ACC112 (cell line): ENCODE results near the gene HTRA3.

Experiments
- H2AFZ ChIP-seq: fragments of 200-600 bp; sonication (generic); one replicate; pipeline ENCODE4 v1.6.0; 2017; ENCODE audit warnings: antibody characterized with exemption, low read length; ENCODE audit not compliant: unreplicated experiment
- H3K27ac ChIP-seq: fragments of 200-600 bp; sonication (generic); 2 replicates; pipeline ENCODE4 v1.5.1; 2014; ENCODE audit warnings: low read depth, mild to moderate bottlenecking, antibody characterized with exemption, low read length, moderate library complexity
- H3K27me3 ChIP-seq: fragments of 200-600 bp; sonication (generic); 2 replicates; pipeline ENCODE4 v1.6.1; 2014; ENCODE audit warnings: mild to moderate bottlenecking, antibody characterized with exemption, low read length, moderate library complexity, mixed read lengths; ENCODE audit not compliant: insufficient read depth
- H3K36me3 ChIP-seq: fragments of 200-600 bp; sonication (generic); 2 replicates; pipeline ENCODE4 v1.6.1; 2016; ENCODE audit warnings: mild to moderate bottlenecking, antibody characterized with exemption, low read length, moderate library complexity, mixed read lengths; ENCODE audit not compliant: insufficient read depth
- H3K4me1 ChIP-seq: fragments of 200-600 bp; sonication (generic); one replicate; pipeline ENCODE4 v1.6.1; 2016; ENCODE audit warnings: low read length, mixed read lengths; ENCODE audit not compliant: insufficient read depth, unreplicated experiment, control insufficient read depth
- H3K4me3 ChIP-seq: fragments of 200-600 bp; sonication (generic); 2 replicates; pipeline ENCODE4 v1.5.1; 2014; ENCODE audit warnings: mild to moderate bottlenecking, low read depth, low read length
- H3K79me2 ChIP-seq: fragments of 200-600 bp; sonication (generic); one replicate; pipeline ENCODE4 v1.6.0; 2016; ENCODE audit warnings: low read length; ENCODE audit not compliant: control insufficient read depth, unreplicated experiment, insufficient read depth

Gene HTRA3

DNA sequence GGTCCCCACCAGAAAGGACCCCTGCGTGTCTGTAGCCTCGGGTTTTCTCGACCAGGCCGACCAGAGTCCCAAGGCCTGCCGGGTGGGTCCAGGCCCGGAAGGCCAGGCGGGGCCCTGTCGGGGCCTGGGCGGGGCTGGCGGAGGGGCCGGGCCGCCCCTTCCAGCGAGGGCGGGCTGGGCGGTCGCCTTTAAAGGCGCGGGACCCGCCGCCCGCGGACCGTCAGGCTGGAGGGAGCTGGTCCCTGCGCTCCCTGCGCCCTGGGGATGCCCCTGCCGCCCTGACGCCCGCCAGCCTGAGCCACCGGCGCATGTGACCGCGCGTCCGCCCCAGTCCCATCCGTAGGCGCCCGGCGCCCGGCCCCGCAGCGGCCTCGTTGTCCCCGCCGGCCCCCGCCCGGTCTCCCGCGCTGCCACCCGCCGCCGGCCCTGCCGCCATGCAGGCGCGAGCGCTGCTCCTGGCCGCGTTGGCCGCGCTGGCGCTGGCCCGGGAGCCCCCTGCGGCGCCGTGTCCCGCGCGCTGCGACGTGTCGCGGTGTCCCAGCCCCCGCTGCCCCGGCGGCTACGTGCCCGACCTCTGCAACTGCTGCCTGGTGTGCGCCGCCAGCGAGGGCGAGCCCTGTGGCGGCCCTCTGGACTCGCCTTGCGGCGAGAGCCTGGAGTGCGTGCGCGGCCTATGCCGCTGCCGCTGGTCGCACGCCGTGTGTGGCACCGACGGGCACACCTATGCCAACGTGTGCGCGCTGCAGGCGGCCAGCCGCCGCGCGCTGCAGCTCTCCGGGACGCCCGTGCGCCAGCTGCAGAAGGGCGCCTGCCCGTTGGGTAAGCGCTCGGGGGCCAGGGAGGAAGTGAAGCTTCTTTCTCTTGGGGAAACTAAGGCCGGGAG, at the start of gene HTRA3:
TSS of gene HTRA3 (plus strand) at position 220 of the 883 bp plus-strand sequence. CDS start at position 435, 215 bp downstream.
- Histone ChIP-seq H2AFZ (peak within 1 kb of the TSS; percentile 77), H3K4me1 (peaks cover 4% of the 10 kb centered on the region), H3K27ac (no peak within 1 kb of the TSS), H3K4me3 (peak within 1 kb of the TSS; percentile 78), H3K79me2 (no peaks in the 10 kb centered on the region), H3K36me3 (no peaks in the 10 kb centered on the region), H3K27me3 (peaks cover 15% of the 10 kb centered on the region)

DNA sequence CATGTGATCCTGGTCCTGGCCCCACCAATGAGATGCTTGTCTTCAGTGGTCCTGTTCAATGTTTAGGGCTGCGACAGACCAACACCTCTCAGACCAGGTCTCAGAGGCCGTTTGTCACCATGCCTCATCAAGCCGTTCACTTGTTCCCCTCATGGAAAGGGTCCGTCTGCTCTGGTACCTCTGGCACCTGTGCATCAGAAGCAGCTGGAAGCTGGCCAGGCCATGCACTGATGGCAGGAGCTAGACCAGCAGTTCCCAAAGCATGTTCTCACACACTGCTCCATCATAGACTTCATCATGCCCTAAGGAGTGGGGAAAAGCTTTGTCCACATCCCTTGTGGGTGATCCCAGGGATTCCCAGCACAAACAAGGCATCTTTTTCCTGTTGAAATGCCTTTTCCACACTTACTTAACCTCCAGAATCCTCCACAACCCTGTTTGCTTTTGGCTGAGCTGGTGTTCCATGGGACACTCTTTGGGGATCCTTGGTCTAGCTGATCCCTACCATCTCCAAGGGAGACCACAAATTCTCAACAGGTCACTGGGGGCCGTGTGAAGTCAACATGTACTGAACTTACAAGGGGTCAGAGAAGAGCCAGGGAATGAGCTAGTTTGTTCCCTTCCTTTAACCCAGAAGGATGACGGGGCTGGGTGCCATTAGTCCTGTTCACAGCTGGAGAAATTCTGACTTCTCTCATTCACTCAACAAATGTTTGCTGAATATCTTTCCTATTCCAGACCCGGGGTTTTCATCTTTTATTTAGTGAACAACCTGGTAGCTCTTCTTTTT, 48.7 kb upstream of the HTRA3 start:
- H3K36me3 ChIP-seq = no peaks in the 10 kb centered on the region; the same call in 1 of the 2 replicates
- no peaks in the 10 kb centered on the region for H3K27me3 ChIP-seq
- H3K4me3 ChIP-seq = no peak overlapping the region
- no peaks in the 10 kb centered on the region for H3K79me2 ChIP-seq
- H2AFZ ChIP-seq = no peak overlapping the region
- H3K27ac ChIP-seq = no peak overlapping the region
- no peaks in the 10 kb centered on the region for H3K4me1 ChIP-seq

DNA sequence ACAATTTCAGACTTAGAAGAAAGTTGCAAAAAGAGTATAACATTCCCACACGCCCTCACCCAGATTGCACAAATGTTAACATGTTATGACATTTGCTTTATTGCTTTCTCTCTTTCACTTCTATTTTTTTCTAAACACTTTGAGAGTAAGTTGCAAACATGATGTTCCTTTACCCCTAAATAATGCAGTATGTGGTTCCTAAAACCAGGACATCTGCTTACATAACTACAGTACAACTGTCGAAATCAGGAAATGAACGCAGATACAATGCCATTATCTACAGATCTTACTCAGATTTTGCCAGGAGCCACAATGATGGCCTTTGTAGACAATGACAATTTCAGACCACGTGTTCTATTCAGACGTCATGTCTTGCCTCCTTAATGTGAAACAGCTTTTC, 48.1 kb upstream of the HTRA3 start:
- no peak overlapping the region for H3K27ac ChIP-seq
- no peak overlapping the region for H3K4me3 ChIP-seq
- H3K4me1 ChIP-seq = no peaks in the 10 kb centered on the region
- H2AFZ ChIP-seq = no peak overlapping the region
- no peaks in the 10 kb centered on the region; the same call in 1 of the 2 replicates for H3K36me3 ChIP-seq
- no peaks in the 10 kb centered on the region for H3K27me3 ChIP-seq
- H3K79me2 ChIP-seq = no peaks in the 10 kb centered on the region

DNA sequence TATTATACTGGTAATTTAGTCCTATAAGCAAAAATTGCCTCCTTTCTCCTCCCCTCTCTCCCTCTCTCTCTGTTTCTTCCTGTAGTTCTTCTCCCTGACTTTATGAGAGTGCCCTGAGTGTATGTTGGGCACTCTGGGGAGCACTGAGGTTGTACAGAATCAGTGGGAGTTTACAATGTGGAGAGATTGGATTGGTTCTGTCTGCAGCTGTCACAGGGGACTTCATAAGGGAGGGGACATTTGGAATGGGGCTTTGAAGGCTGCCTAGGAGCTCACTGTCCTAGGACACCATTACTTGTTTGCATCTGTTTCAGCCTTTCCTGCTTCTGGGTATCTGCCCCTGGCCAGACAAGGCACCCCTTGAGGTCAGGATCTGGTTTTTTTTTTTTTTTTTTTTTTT, 47.6 kb upstream of the HTRA3 start:
- peak overlapping the region; percentile 37; the same call in 1 of the 2 replicates for H3K27ac ChIP-seq
- no peak overlapping the region for H2AFZ ChIP-seq
- H3K27me3 ChIP-seq = no peaks in the 10 kb centered on the region
- H3K36me3 ChIP-seq = no peaks in the 10 kb centered on the region; the same call in 1 of the 2 replicates
- H3K4me1 ChIP-seq = no peaks in the 10 kb centered on the region
- no peaks in the 10 kb centered on the region for H3K79me2 ChIP-seq
- H3K4me3 ChIP-seq = no peak overlapping the region

DNA sequence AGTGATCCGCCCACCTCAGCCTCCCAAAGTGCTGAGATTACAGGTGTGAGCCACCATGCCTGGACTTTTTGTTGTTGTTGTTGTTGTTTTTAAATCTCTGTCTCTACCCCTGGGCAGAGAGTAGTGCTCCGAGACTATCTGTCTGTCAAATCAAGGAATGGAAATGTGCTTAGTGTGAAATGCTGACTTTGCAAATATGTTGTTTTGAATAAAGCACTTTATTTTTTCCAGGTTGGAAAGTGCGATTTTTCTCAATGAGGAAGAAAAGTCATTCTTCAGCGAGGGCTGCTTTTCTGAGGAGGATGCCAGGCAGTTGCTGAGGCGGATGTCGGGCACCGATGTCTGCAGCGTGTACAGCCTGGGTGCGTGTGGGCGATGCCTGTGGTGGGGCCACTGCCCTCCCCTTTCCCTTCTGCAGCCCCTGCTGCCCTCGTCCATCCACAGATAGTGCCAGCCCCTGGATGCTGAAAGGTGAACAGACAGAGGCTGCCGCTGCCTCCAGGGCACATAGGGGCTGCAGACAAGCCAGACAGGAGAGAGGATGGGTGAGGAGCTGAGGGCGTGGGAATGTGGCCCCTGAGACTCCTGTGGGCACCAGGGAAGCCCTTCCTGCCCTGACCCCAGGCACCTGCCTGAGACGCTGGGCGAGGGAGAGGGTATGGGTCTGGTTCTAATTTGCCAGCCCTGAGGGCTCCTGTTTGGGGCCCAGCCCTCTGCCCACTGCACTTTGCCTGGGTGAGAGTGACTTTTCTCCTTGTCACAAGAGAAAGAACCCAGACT, 46.8 kb upstream of the HTRA3 start:
- no peak overlapping the region for H3K27ac ChIP-seq
- H3K4me3 ChIP-seq = no peak overlapping the region
- no peak overlapping the region for H2AFZ ChIP-seq
- H3K4me1 ChIP-seq = no peaks in the 10 kb centered on the region
- no peaks in the 10 kb centered on the region; the same call in 1 of the 2 replicates for H3K36me3 ChIP-seq
- H3K79me2 ChIP-seq = no peaks in the 10 kb centered on the region
- H3K27me3 ChIP-seq = no peaks in the 10 kb centered on the region

DNA sequence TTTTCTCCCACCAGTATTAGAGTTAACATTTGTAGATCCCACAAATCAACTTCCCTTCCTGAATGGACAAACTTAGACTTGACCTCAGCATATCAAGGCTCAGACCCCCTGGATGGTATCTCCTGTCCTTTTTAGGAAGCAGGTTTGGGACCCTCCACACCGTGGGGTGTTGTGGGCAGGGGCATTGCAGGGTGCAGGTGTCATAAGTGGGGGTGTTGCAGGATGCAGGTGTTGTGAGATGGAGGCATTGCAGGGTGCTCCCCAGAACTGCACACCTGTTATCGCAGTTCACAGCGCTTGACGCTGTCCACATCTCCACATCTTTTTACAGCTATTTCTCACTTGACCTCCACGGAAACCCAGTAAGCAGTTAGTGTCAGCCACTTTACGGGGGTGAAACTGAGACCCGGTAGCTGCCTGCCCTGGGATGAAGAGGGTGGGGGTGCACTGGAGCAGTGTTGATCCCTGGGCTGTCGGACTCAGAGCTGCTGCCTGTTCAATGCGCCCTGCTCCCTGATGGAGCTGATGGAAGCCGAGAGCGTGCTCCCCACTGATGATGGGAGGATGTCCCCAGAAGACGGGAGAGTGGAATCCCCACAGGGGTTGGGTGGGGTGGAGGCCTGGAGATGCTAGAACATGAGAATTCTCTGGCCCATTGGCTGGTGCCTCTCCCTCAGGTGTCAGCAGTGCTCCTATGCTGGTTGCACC, 45.1 kb upstream of the HTRA3 start:
- Histone ChIP-seq H3K4me3 (no peak overlapping the region), H3K27me3 (no peaks in the 10 kb centered on the region), H3K27ac (no peak overlapping the region), H3K36me3 (no peaks in the 10 kb centered on the region; the same call in 1 of the 2 replicates), H2AFZ (no peak overlapping the region), H3K79me2 (no peaks in the 10 kb centered on the region), H3K4me1 (peaks cover 11% of the 10 kb centered on the region)

DNA sequence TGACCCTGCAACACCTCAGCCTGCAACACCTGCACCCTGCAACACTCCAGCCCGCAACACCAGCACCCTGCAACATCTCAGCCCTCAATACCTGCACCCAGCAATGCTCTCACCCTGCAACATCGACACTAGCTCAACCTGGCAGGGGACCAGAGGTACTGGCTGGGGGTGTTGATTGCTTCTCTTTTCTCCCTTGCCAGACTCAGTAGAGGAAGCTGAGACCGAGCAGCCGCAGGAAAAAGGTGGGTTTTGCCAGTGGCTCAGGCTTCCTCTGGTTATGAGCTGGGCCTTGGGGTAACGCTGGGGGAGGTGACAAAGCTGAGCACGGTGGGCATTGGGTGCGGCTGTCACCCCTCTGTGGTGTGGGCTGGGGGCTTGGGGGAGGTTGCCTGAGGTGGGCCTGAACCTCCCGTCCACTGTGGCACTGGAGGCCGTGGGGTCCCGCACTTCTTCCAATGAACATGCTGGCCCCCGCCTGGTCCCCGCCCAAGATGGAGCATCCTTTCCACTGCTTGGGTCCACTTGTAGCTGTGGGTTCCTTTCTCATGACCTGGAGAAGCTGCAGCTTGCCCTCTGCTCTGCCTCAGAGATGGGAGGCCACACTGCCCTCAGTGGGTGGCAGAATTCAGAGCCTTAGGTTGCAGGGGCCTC, 44.5 kb upstream of the HTRA3 start:
- Histone ChIP-seq H3K79me2 (no peaks in the 10 kb centered on the region), H3K36me3 (no peaks in the 10 kb centered on the region; the same call in 1 of the 2 replicates), H3K27ac (no peak overlapping the region), H3K27me3 (no peaks in the 10 kb centered on the region), H2AFZ (no peak overlapping the region), H3K4me1 (peaks cover 11% of the 10 kb centered on the region), H3K4me3 (no peak overlapping the region)

DNA sequence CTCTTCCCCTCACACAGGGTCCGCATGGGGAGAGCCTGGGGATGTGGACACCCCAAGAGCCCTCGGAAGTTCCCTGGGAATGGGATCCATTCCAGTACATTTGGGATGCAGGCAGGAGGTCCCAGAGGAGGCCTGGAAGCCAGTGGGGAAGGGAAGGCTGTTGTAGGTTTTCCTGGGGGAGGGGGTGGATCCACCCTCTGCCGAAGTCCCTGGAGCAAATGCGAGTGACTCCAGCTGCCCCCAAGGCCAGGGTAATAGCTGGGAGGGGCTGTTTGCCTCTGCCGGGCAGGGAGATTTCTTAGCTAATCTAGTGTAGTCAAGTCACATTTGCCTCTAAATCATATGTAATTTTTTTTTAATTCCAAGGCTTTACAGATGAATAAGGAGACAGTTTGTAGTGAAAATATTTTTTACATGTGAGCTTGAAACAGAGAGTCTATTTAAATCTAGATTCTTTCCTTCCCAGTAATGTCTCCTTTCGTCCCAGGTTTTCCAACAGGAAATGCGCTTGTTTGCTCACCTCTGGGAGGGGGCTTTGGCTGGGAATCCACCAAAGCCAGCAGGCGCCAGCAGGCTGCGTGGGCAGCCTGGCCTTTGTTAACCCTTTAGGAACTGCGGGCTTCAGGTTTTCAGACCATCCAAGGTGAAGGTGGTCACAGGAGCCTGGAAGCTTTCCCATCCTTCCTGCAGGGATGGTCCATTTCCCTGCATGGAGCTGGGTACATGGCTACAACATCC, 43.7 kb upstream of the HTRA3 start:
- peaks cover 11% of the 10 kb centered on the region for H3K4me1 ChIP-seq
- no peak overlapping the region for H3K4me3 ChIP-seq
- H3K27ac ChIP-seq = no peak overlapping the region
- no peaks in the 10 kb centered on the region for H3K79me2 ChIP-seq
- no peak overlapping the region for H2AFZ ChIP-seq
- H3K36me3 ChIP-seq = no peaks in the 10 kb centered on the region; the same call in 1 of the 2 replicates
- no peaks in the 10 kb centered on the region for H3K27me3 ChIP-seq

DNA sequence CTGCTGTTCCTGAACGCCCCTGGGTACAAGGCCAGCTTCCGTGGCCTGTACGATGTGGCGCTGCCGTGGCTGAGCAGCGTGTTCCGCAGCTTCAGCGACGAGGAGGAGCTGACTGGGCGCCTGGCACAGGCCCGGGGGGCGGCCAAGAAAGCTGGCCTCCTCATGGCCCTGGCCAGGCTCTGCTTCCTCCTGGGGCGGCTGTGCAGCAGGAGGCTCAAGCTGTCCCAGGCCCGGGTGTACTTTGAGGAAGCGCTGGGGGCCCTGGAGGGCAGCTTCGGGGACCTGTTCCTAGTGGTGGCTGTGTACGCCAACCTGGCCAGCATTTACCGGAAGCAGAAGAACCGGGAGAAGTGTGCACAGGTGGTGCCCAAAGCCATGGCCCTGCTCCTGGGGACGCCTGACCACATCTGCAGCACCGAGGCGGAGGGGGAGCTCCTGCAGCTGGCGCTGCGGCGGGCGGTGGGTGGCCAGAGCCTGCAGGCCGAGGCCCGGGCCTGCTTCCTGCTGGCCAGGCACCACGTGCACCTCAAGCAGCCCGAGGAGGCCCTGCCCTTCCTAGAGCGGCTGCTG, 42.3 kb upstream of the HTRA3 start:
- Histone ChIP-seq H3K79me2 (no peaks in the 10 kb centered on the region), H3K4me1 (peaks cover 11% of the 10 kb centered on the region), H3K27ac (no peak overlapping the region), H2AFZ (no peak overlapping the region), H3K4me3 (no peak overlapping the region), H3K36me3 (no peaks in the 10 kb centered on the region), H3K27me3 (no peaks in the 10 kb centered on the region)
